IMR-90 (cell line): ENCODE data around the gene CD151. TPM values are rescaled to one million over a fixed set of nuclear protein-coding genes. Genes with fewer than 3 reads are reported as not detected.

Experiments
- ATAC-seq: fragments of 200-7000 bp; cut with Tn5 transposase; 2 replicates; pipeline ENCODE4 v1.9.1; 2020; ENCODE audit warnings: low read depth, mild to moderate bottlenecking, moderate library complexity
- BruUV-seq: library from RNA; stranded (reverse); fragments of 400-500 nt; replicated peaks from 2 replicates; lab custom pipeline; 2021; lab: Mats Ljungman, UMichigan
- CTCF ChIA-PET: fragments of 300-600 bp; formaldehyde crosslinking; extraction: SDS; loops from one replicate; lab custom pipeline; 2021; ENCODE audit warnings: antibody characterized with exemption; lab: Yijun Ruan, JAX
- POLR2A ChIA-PET: fragments of 300-600 bp; sonication (Branson Sonifier 250); formaldehyde crosslinking; loops from one replicate; lab custom pipeline; 2022; ENCODE audit warnings: antibody characterized with exemption; ENCODE audit not compliant: unreplicated experiment; lab: Charles Lee
- DNase-seq: peaks from one replicate; pipeline ENCODE4 v3.0.0; 2013
- H2AFZ ChIP-seq: replicated peaks from 2 replicates; pipeline ENCODE3; 2013; ENCODE audit warnings: low read length, mild to moderate bottlenecking; ENCODE audit not compliant: poor library complexity
- H2AK5ac ChIP-seq: 2 replicates; pipeline ENCODE4 v1.6.1; 2013; ENCODE audit warnings: low read depth, low read length, inconsistent platforms
- H2AK9ac ChIP-seq: replicated peaks from 2 replicates; pipeline ENCODE3; 2013; ENCODE audit warnings: mild to moderate bottlenecking, low read depth, low read length, moderate library complexity; ENCODE audit not compliant: poor library complexity
- H2BK120ac ChIP-seq: 2 replicates; pipeline ENCODE4 v1.6.1; 2013; ENCODE audit warnings: low read depth, low read length, inconsistent platforms
- H2BK15ac ChIP-seq: 3 replicates; pipeline ENCODE4 v1.6.1; 2013; ENCODE audit warnings: low read depth, low read length, inconsistent platforms
- H2BK20ac ChIP-seq: 2 replicates; pipeline ENCODE4 v1.6.1; 2013; ENCODE audit warnings: low read depth, mild to moderate bottlenecking, inconsistent platforms, low read length, moderate library complexity
- H2BK5ac ChIP-seq: 2 replicates; pipeline ENCODE4 v1.6.1; 2013; ENCODE audit warnings: mild to moderate bottlenecking, low read depth, low read length, inconsistent platforms; ENCODE audit not compliant: poor library complexity, severe bottlenecking
- H3K14ac ChIP-seq: replicated peaks from 2 replicates; pipeline ENCODE4 v1.6.1; 2013; ENCODE audit warnings: low read depth, low read length, inconsistent platforms
- H3K18ac ChIP-seq: 2 replicates; pipeline ENCODE4 v1.6.1; 2013; ENCODE audit warnings: low read depth, low read length, control low read depth
- H3K23ac ChIP-seq: 2 replicates; pipeline ENCODE4 v1.6.1; 2013; ENCODE audit warnings: low read depth, low read length, inconsistent platforms
- H3K27ac ChIP-seq: 2 replicates; pipeline ENCODE4 v1.5.1; 2013; ENCODE audit warnings: mild to moderate bottlenecking, control low read depth, low read length; ENCODE audit not compliant: insufficient read depth
- H3K27me3 ChIP-seq: 2 replicates; pipeline ENCODE4 v1.6.1; 2013; ENCODE audit warnings: low read length; ENCODE audit not compliant: control insufficient read depth, insufficient read depth
- H3K36me3 ChIP-seq: 2 replicates; pipeline ENCODE4 v1.6.1; 2013; ENCODE audit warnings: low read length, mixed read lengths; ENCODE audit not compliant: control insufficient read depth, insufficient read depth
- H3K4ac ChIP-seq: 2 replicates; pipeline ENCODE4 v1.6.1; 2013; ENCODE audit warnings: low read depth, low read length, inconsistent platforms
- H3K4me1 ChIP-seq: 2 replicates; pipeline ENCODE4 v1.6.1; 2013; ENCODE audit warnings: low read length, mixed read lengths; ENCODE audit not compliant: control insufficient read depth, insufficient read depth
- H3K4me2 ChIP-seq: 2 replicates; pipeline ENCODE4 v1.6.1; 2013; ENCODE audit warnings: low read depth, mild to moderate bottlenecking, control low read depth, low read length, moderate library complexity
- H3K4me3 ChIP-seq: 2 replicates; pipeline ENCODE4 v1.5.1; 2013; ENCODE audit warnings: low read depth, mild to moderate bottlenecking, control low read depth, low read length, moderate library complexity; ENCODE audit not compliant: insufficient read depth
- H3K56ac ChIP-seq: 2 replicates; pipeline ENCODE4 v1.6.1; 2013; ENCODE audit warnings: low read length, inconsistent platforms; ENCODE audit not compliant: insufficient read depth; ENCODE audit errors: extremely low read depth
- H3K79me1 ChIP-seq, 2 experiments: 2 replicates each; pipeline ENCODE4 v1.6.1; 2013; ENCODE audit warnings: low read length in 2 of 2, inconsistent platforms in 1 of 2, low read depth in 1 of 2
- H3K9ac ChIP-seq: 2 replicates; pipeline ENCODE4 v1.6.1; 2013; ENCODE audit warnings: low read depth, low read length, control low read depth
- H3K9me1 ChIP-seq: 2 replicates; pipeline ENCODE4 v1.6.1; 2013; ENCODE audit warnings: low read length, inconsistent platforms; ENCODE audit not compliant: insufficient read depth
- H3K9me3 ChIP-seq: 2 replicates; pipeline ENCODE4 v1.6.1; 2013; ENCODE audit warnings: low read length; ENCODE audit not compliant: control insufficient read depth, insufficient read depth
- H4K20me1 ChIP-seq: 2 replicates; pipeline ENCODE4 v1.6.1; 2013; ENCODE audit warnings: low read length, inconsistent platforms; ENCODE audit not compliant: insufficient read depth
- H4K5ac ChIP-seq: 2 replicates; pipeline ENCODE4 v1.6.1; 2013; ENCODE audit warnings: mild to moderate bottlenecking, low read depth, low read length, control low read depth
- H4K8ac ChIP-seq, 2 experiments: 2 replicates each; pipeline ENCODE4 v1.6.1; 2013; ENCODE audit warnings: low read depth in 2 of 2, low read length in 2 of 2, control low read depth in 1 of 2, inconsistent platforms in 1 of 2
- H4K91ac ChIP-seq: 2 replicates; pipeline ENCODE4 v1.6.1; 2013; ENCODE audit warnings: low read depth, low read length, inconsistent platforms; ENCODE audit not compliant: insufficient read depth
- BHLHE40 ChIP-seq: fragments of 150-350 bp; IDR thresholded peaks from 2 replicates; pipeline ENCODE4 v1.6.1; 2016; ENCODE audit warnings: mild to moderate bottlenecking, low read depth, low read length
- CHD1 ChIP-seq: IDR thresholded peaks from 2 replicates; pipeline ENCODE4 v1.6.1; 2012; ENCODE audit warnings: low read depth, low read length, improper control_type of control experiment
- FOS ChIP-seq: fragments of 150-350 bp; IDR thresholded peaks from 2 replicates; pipeline ENCODE4 v1.6.1; 2016; ENCODE audit warnings: low read depth, low read length
- MAFK ChIP-seq: IDR thresholded peaks from 2 replicates; pipeline ENCODE4 v1.6.1; 2012; ENCODE audit warnings: low read depth, low read length, improper control_type of control experiment
- MAZ ChIP-seq: IDR thresholded peaks from 2 replicates; pipeline ENCODE4 v1.6.1; 2012; ENCODE audit warnings: low read depth, mild to moderate bottlenecking, low read length, improper control_type of control experiment, moderate library complexity, borderline replicate concordance
- MXI1 ChIP-seq: IDR thresholded peaks from 2 replicates; pipeline ENCODE4 v1.6.1; 2012; ENCODE audit warnings: low read depth, mild to moderate bottlenecking, low read length, moderate library complexity, borderline replicate concordance
- NFE2L2 ChIP-seq: fragments of 150-350 bp; IDR thresholded peaks from 2 replicates; pipeline ENCODE4 v1.6.1; 2016; ENCODE audit warnings: low read depth, mild to moderate bottlenecking, low read length
- POLR2A ChIP-seq: IDR thresholded peaks from 2 replicates; pipeline ENCODE4 v1.6.1; 2012; ENCODE audit warnings: mild to moderate bottlenecking, low read depth, low read length
- RAD21 ChIP-seq: IDR thresholded peaks from 2 replicates; pipeline ENCODE4 v1.6.1; 2012; ENCODE audit warnings: low read length, improper control_type of control experiment
- RCOR1 ChIP-seq: IDR thresholded peaks from 2 replicates; pipeline ENCODE4 v1.6.1; 2012; ENCODE audit warnings: mild to moderate bottlenecking, low read length, improper control_type of control experiment; ENCODE audit not compliant: insufficient replicate concordance
- RFX5 ChIP-seq: IDR thresholded peaks from 2 replicates; pipeline ENCODE4 v1.8.0; 2012; ENCODE audit warnings: low read depth, mild to moderate bottlenecking, low read length, moderate library complexity
- USF2 ChIP-seq: fragments of 150-350 bp; IDR thresholded peaks from 2 replicates; pipeline ENCODE4 v1.6.1; 2017; ENCODE audit warnings: mild to moderate bottlenecking, antibody characterized with exemption, low read length, low read depth
- WGBS, 2 experiments: methylation state at CpG; one replicate each; pipeline versions ENCODE4 v1.1.5 to v1.1.7; 2013; ENCODE audit warnings: missing lambda C conversion rate in 2 of 2; ENCODE audit not compliant: insufficient read length in 1 of 2; ENCODE audit errors: extremely low coverage in 2 of 2; 5-methylcytosine and 5-hydroxymethylcytosine counted together
- dilution Hi-C: fragments of 300-500 bp; cut with HindIII; formaldehyde crosslinking; loops from one replicate; pipeline ENCODE4 v1.14.3; 2018; ENCODE audit warnings: low sequenced_read_pairs; ENCODE audit not compliant: unreplicated experiment
- in situ Hi-C: fragments of 300-500 bp; cut with MboI; formaldehyde crosslinking; loops from 3 replicates; pipeline ENCODE4 v1.14.3; 2019; ENCODE audit warnings: low sequenced_read_pairs, inconsistent platforms, mixed read lengths
- intact Hi-C: fragments of 100-400 bp; cut with micrococcal nuclease; formaldehyde crosslinking; loops from 2 replicates; pipeline ENCODE4 v1.10.0; 2022
- polyA plus RNA-seq, 3 experiments: library from polyadenylated mRNA; depleted of rRNA; stranded (reverse); fragments of >200 nt; gene quantifications; 2 replicates each; pipeline ENCODE4 v1.2.3, GENCODE V29; 2012; ENCODE audit warnings: low replicate concordance in 1 of 3
- total RNA-seq: library from RNA; depleted of rRNA; stranded (reverse); fragments of >200 nt; gene quantifications from 2 replicates; pipeline ENCODE4 v1.2.3, GENCODE V29; 2012

CD151 gene
- total and polyA plus RNA-seq, 2 of the 4 experiments (the other 2 are of a cell fraction): 1,150 to 1,267 TPM

- no TSS peak for BruUV-seq
- no peak overlapping the region for H2AK9ac ChIP-seq
Measured at GRCh38 chr11:858762-859339, 26.1 kb downstream of the CD151 start.

More at GRCh38 chr11:858762-859339, 26.1 kb downstream of the CD151 start:
- H3K56ac ChIP-seq: no peak overlapping the region
- H3K79me1 ChIP-seq: peaks cover 24 to 84% of the 10 kb centered on the region in 2 experiments
- no peak overlapping the region for H3K4ac ChIP-seq
- no peak overlapping the region for H2BK5ac ChIP-seq
- H3K18ac ChIP-seq: no peak overlapping the region
- H3K27ac ChIP-seq: no peak overlapping the region
- peaks cover 12% of the 10 kb centered on the region for H3K4me1 ChIP-seq
- H3K36me3 ChIP-seq: peaks cover 29% of the 10 kb centered on the region
- no peak overlapping the region for H3K9ac ChIP-seq
- DNase-seq: no peak
- H2BK15ac ChIP-seq: no peak overlapping the region
- no peak overlapping the region for H2BK120ac ChIP-seq
- no peak overlapping the region for H2BK20ac ChIP-seq
- peaks cover 75% of the 10 kb centered on the region for H4K20me1 ChIP-seq
- POLR2A ChIA-PET: no interaction called here
- CTCF ChIA-PET: no interaction called here
- H4K8ac ChIP-seq: no peak overlapping the region
- no peaks in the 10 kb centered on the region for H3K9me3 ChIP-seq
- H3K14ac ChIP-seq: no peak overlapping the region
- no peak overlapping the region for H2AK5ac ChIP-seq
- TF ChIP-seq USF2: no peak
- no peak for TF ChIP-seq MAZ
- TF ChIP-seq POLR2A: no peak
- TF ChIP-seq NFE2L2: no peak
- TF ChIP-seq MAFK: no peak
- TF ChIP-seq RAD21: no peak
- TF ChIP-seq RFX5: no peak
- no peak for TF ChIP-seq CHD1
- no peak for TF ChIP-seq MXI1
- no peak for TF ChIP-seq BHLHE40
- TF ChIP-seq FOS: no peak
- no peak for TF ChIP-seq RCOR1
- H3K23ac ChIP-seq: no peak overlapping the region
- in situ Hi-C loops: no loop called here
- intact Hi-C loops: no loop called here
- no peak overlapping the region for H2AFZ ChIP-seq
- no peak overlapping the region for H3K4me3 ChIP-seq
- H3K9me1 ChIP-seq: peaks cover 3% of the 10 kb centered on the region; the same call in 1 of the 2 replicates
- H4K5ac ChIP-seq: no peak overlapping the region
- H4K91ac ChIP-seq: no peak overlapping the region
- dilution Hi-C loops: no loop called here
- no peaks in the 10 kb centered on the region for H3K27me3 ChIP-seq
- no peak overlapping the region; the same call in 1 of the 2 replicates for H3K4me2 ChIP-seq
- no peak for ATAC-seq
- 93% methylated on average over 14 of the region's 37 CpGs; no CpG with 5 or more reads in 1 of the 2 experiments for WGBS, 2 experiments
